Pulmonary artery endothelial cell (primary cell): ENCODE data around the gene C12orf56. TPM values are rescaled to one million over a fixed set of nuclear protein-coding genes. Genes with fewer than 3 reads are reported as not detected.

ENCODE experiments used
- DNase-seq: peaks from one replicate; pipeline ENCODE4 v3.0.0-alpha.2; 2011; ENCODE audit warnings: low read depth, low spot score
- total RNA-seq: library from RNA; depleted of rRNA; stranded (reverse); fragments of >200 nt; gene quantifications from 2 replicates; pipeline ENCODE4 v1.2.3, GENCODE V29; 2014

C12orf56 gene
- under 0.01 and 0.18 TPM in 2 replicates for total RNA-seq

- DNase-seq = no peak
These were observed at the start of gene C12orf56 for GRCh38 chr12:64390275-64390851. TSS of gene C12orf56 (minus strand) at chr12:64390758. CDS start at chr12:64390565, 193 bp downstream.

GRCh38 chr12:64440100-64440499 lies 49.5 kb upstream of the C12orf56 start:
- no peak for DNase-seq

- no peak for DNase-seq
These were observed 43.4 kb upstream of the C12orf56 start for GRCh38 chr12:64433915-64434314.

GRCh38 chr12:64431791-64432190 lies 41.2 kb upstream of the C12orf56 start:
- DNase-seq = no peak

- no peak for DNase-seq
These were observed 40.3 kb upstream of the C12orf56 start for GRCh38 chr12:64430886-64431285.

- no peak for DNase-seq
These were observed 38.4 kb upstream of the C12orf56 start for GRCh38 chr12:64428956-64429355.

- no peak for DNase-seq
These were observed 37.4 kb upstream of the C12orf56 start for GRCh38 chr12:64427988-64428387.

GRCh38 chr12:64419696-64420095 lies 29.1 kb upstream of the C12orf56 start:
- peak; percentile 20 for DNase-seq

- no peak for DNase-seq
These were observed 27.7 kb upstream of the C12orf56 start for GRCh38 chr12:64418209-64418608.

GRCh38 chr12:64413884-64414283 lies 23.3 kb upstream of the C12orf56 start:
- DNase-seq = no peak

- DNase-seq = no peak
These were observed 21.9 kb upstream of the C12orf56 start for GRCh38 chr12:64412459-64412858.

GRCh38 chr12:64411427-64411826 lies 20.9 kb upstream of the C12orf56 start:
- DNase-seq = no peak

GRCh38 chr12:64407342-64408223 lies 17.0 kb upstream of the C12orf56 start:
- DNase-seq = no peak

GRCh38 chr12:64404470-64405256 lies 14.1 kb upstream of the C12orf56 start:
- no peak for DNase-seq

- peak; percentile 90 for DNase-seq
These were observed 13.3 kb upstream of the C12orf56 start, which contains the start of gene XPOT for GRCh38 chr12:64403707-64404469. TSS of gene XPOT (plus strand) at chr12:64404392. CDS start at chr12:64410036, 5,644 bp downstream.

GRCh38 chr12:64402181-64402580 lies 11.6 kb upstream of the C12orf56 start:
- DNase-seq = no peak

GRCh38 chr12:64400041-64400440 lies 9.5 kb upstream of the C12orf56 start:
- DNase-seq = no peak

GRCh38 chr12:64395739-64396138 lies 5.2 kb upstream of the C12orf56 start:
- DNase-seq = peak; percentile 87

GRCh38 chr12:64392221-64392620 lies 1.7 kb upstream of the C12orf56 start:
- DNase-seq = no peak

GRCh38 chr12:64389154-64389553 lies 1.4 kb downstream of the C12orf56 start:
- DNase-seq = no peak

- DNase-seq = no peak
These were observed 3.3 kb downstream of the C12orf56 start for GRCh38 chr12:64387197-64387816.
